Activated effector memory CD4-positive, alpha-beta T cell treated with Interleukin-2 at 50 U/mL for 16 hours (primary cell): ENCODE results near the gene GLIPR2.
"Not testable (repeated sequence)": the region's sequence is repeated elsewhere in the genome, so short reads cannot be mapped to it uniquely, and the experiment has no call there.

Source experiments
- DNase-seq: peaks from one replicate; pipeline ENCODE4 v3.0.0-alpha.2; 2020

GLIPR2 gene

DNA sequence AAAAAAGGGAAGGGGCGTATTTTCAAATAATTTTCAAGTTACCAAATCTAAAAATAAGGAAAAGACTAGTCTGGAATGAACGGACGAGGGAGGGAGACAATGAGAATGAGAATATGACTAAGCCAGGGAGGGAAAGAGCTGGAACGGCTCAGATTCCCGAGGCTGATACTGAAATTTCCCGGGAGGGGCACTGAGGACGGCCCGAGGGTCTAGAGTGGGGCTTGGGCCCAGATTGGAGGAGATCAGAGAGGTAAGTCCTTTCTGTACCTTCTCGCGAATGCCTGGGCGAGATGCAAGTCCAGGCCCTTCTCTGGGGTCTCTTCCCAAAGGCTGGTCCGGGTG lies 29.3 kb downstream of the GLIPR2 start:
- DNase-seq: no peak

GRCh38 chr9:36166168-36166927 lies 29.8 kb downstream of the GLIPR2 start:
- DNase-seq: peak; percentile 76

GRCh38 chr9:36169166-36169565 lies 32.6 kb downstream of the GLIPR2 start, which contains the start of gene CCIN:
Gene CCIN, plus strand, starts transcription at chr9:36169388. Its CDS starts 115 bp downstream, at chr9:36169503.
- no peak for DNase-seq

- no peak for DNase-seq
Observed at GRCh38 chr9:36169708-36170107, 33.2 kb downstream of the GLIPR2 start.

DNA sequence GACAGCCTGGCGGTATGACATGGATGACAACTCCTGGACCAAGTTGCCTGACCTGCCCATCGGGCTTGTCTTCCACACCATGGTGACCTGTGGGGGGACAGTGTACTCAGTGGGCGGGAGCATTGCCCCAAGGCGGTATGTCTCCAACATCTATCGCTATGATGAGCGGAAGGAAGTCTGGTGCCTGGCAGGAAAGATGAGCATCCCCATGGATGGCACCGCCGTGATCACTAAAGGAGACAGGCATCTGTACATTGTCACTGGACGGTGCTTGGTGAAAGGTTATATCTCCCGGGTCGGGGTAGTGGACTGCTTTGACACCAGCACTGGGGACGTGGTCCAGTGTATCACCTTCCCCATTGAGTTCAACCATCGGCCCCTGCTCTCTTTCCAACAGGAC lies 34.0 kb downstream of the GLIPR2 start:
- DNase-seq: no peak

- no peak for DNase-seq
Observed at GRCh38 chr9:36173861-36174260, 37.3 kb downstream of the GLIPR2 start.

- no peak for DNase-seq
Observed at GRCh38 chr9:36174271-36174670, 37.7 kb downstream of the GLIPR2 start.

DNA sequence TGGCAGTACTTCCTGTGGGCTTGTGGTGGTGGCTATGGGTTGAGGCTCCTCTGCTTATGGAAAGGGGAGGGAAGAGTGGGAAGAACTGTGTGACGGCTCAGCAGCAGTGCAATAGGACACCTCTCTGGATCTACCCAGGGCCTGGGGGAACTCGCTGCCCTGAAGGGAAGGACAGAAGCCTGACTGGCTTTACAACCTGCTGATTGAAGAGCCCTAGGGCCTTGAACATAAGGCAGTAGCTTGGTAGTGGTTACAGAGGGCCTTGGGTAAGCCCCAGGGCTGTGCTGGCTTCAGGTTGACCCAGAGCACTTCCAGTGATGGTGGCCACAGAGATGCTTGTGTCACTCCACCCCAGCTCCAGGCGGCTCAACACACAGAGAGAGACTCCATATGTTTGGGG lies 38.2 kb downstream of the GLIPR2 start:
- DNase-seq: no peak

DNA sequence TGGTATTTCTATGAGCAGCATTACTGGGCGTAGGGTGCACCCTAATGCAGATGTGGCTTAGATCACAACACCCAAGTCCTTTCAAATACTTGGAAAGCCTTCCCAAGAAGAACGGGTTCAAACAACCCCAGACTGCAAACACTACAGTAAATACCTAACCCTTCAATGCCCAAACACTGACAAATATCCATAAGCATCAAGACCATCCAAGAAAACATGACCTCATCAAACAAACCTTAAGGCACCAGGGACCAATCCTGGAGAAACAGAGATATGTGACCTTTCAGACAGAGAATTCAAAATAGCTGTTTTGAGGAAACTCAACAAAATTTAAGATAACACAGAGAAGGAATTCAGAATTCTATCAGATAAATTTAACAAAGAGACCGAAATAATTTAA lies 38.7 kb downstream of the GLIPR2 start:
- DNase-seq: not testable (repeated sequence)

GRCh38 chr9:36176496-36176895 lies 40.0 kb downstream of the GLIPR2 start:
- not testable (repeated sequence) for DNase-seq

DNA sequence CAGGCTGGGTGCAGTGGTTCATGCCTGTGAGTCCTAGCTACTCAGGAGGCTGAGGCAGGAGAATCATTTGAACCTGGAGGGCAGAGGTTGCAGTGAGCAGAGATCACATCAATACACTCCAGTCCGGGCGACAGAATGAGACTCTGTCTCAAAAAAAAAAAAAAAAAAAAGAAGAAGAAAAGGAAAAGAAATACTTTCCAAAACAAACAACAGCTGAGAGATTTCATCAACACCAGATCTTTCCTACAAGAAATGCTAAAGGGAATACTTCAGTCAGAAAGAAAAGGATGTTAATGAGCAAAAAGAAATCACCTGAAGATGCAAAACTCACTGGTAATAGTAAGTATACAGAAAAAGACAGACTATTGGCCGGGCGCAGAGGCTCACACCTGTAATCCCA lies 41.0 kb downstream of the GLIPR2 start:
- DNase-seq: no peak

DNA sequence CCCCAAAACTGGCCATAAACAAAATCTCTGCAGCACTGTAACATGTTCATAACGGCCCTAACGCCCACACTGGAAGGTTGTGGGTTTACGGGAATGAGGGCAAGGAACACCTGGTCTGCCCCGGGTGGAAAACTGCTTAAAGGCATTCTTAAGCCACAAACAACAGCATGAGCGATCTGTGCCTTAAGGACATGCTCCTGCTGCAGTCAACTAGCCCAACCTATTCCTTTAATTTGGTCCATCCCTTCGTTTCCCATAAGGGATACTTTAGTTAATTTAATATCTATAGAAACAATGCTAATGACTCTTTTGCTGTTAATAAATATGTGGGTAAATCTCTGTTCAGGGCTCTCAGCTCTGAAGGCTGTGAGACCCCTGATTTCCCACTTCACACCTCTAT lies 43.7 kb downstream of the GLIPR2 start:
- DNase-seq: not testable (repeated sequence)

GRCh38 chr9:36187414-36187813 lies 50.9 kb downstream of the GLIPR2 start:
- no peak for DNase-seq

- no peak for DNase-seq
Observed at GRCh38 chr9:36188212-36188611, 51.7 kb downstream of the GLIPR2 start.

- no peak for DNase-seq
Observed at GRCh38 chr9:36189976-36190375, 53.4 kb downstream of the GLIPR2 start.

DNA sequence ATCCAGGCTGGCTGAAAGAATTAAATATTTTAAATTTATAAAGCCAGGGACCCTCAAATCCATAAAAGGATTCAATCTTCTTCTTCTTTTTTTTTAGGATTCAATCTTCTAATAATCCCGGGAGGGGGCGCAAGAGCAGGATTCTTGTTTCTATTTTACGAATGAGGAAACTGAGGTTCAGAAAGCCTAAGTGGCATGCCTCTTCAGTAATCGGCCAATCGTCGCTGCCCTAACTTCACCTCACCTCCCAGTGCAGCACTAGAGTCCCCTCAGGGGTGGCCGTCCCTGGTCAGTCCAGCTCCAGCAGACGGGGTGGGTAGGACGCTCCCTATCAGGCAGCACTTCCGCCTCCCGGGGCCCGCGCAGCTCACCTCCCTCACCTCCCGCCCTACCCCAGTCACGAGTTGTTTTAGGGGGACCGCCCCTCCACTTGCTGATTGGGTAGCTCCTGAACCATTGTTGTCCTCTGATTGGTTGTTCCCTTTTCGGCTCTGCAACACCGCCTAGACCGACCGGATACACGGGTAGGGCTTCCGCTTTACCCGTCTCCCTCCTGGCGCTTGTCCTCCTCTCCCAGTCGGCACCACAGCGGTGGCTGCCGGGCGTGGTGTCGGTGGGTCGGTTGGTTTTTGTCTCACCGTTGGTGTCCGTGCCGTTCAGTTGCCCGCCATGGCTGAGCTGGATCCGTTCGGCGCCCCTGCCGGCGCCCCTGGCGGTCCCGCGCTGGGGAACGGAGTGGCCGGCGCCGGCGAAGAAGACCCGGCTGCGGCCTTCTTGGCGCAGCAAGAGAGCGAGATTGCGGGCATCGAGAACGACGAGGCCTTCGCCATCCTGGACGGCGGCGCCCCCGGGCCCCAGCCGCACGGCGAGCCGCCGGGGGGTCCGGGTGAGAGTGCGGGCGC lies 54.1 kb downstream of the GLIPR2 start, which contains the start of gene CLTA:
Gene CLTA (plus strand): TSS at position 534 of the 902 bp plus-strand sequence. CDS start 136 bp downstream, at position 670.
- peak; percentile 93 for DNase-seq

GRCh38 chr9:36191290-36191645 lies 54.7 kb downstream of the GLIPR2 start:
- peak; percentile 42 for DNase-seq

DNA sequence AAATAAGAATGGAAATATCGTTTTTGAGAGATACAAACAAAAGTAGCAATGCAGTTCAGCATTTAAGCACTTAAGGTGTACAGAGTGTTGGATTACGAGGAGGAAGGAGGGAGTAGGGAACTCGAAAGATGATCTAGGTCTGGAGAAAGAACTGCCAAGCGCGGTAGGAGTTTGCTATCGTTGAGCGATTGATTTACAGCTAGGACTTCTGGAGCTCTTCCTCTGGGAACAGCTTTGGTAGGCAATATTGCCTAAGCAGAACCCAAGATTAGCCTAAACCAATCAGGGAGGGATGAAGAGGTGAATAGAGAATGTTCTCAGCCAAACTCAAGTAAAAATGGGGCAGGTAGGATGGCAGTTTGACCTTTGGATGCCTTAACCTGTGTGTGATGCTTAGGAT lies 55.2 kb downstream of the GLIPR2 start:
- DNase-seq: no peak

DNA sequence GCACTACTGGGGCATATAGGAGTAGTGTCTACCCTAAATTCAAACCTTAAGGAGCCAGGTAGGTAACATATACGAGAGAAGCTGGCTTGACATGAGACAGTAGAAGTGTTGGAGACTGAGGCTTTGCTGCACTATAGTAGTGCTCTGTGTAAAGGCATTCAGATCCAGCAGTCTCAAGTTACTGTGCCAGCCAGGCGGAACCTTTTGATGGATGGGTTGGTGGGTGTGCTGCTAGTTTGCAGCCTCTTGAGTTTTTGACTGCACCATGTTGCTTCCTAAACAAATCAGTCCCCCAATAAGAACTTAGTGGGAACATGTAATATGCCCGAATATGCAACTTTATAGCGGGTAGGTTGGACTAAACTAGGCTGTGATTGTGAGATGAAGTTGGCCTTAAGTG lies 55.7 kb downstream of the GLIPR2 start:
- DNase-seq: no peak

DNA sequence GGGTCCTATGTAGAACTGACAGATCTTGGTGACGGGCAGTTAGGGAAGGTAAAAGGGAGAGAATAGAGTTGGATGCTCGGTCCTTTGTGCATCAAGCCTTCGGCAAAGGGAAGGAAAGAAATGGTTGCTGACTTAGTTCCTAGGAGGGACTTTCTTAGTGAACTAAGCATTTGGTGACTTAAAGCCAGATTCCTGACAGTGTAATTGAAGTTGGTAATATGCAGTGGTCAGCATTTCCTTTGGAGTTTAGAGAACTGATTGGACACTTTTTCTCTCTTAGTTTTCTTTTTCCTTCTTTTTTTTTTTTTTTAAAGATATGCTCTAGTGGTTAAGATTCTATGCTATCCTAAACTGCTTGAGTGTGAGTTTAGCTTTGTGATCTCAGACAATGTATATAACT lies 56.5 kb downstream of the GLIPR2 start:
- no peak for DNase-seq

- DNase-seq: no peak
Observed at GRCh38 chr9:36194326-36195000, 57.9 kb downstream of the GLIPR2 start.

DNA sequence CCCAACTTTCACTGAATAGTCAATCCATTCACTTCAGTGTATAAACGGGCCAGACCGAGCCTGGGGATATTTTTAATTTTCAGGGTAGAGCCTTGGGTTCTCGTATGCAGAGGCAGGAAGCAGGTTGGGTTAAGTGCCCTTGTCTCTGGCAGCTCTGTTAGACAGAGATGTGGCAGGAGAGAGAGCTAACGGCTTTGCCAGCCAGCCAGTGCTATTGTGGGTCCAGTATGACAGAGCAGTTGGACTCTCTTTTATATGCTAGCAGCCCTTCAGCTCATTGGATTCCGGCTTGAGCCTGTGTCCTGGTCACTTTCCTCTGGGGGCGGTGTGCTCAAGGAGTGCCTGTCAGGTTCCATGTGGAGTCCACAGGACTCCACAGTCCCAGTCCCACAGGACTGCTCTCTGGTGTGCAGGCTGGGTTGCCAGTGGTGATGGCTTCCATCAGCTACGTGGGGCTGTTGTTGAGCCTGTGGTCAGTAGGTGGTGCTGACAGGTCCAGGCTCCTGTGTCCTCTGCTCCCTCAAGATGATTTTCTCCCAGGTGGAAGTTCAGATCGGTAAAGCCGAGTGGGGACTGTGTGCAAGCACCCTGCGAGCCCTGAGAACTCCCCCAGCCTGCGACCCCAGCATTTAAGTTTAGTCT lies 68.5 kb downstream of the GLIPR2 start:
- no peak for DNase-seq

DNA sequence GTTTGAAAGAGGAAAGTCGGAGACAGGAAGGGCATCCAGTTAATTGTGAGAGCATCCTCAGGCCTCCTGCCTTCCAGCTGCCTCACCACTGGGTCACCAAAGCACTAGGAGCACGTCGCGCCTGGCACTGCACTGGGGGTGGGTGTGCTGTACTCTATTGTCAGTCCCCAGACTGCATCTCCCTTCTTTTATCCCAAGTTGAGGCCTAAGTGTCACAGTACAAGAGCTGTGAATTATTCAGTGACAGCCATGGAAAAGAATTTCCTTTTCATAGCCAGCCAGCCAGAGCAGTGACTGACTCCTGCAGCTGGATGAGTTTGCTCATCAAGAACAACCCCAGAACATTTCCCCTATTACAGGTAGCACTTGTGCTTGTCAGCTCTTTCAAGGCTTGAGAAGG lies 70.5 kb downstream of the GLIPR2 start:
- no peak for DNase-seq
